CD4-positive, alpha-beta T cell (primary cell): ENCODE results near the gene TBC1D22A. TPM values are rescaled to one million over a fixed set of nuclear protein-coding genes. Genes with fewer than 3 reads are reported as not detected.

Source experiments
- ATAC-seq: fragments of 200-7000 bp; cut with Tn5 transposase; one replicate; pipeline ENCODE4 v1.10.0; 2022; ENCODE audit warnings: mild to moderate bottlenecking; ENCODE audit not compliant: poor library complexity
- CTCF ChIA-PET: fragments of 350-600 bp; sonication (Branson Sonifier 250); formaldehyde crosslinking; loops from one replicate; lab custom pipeline; 2021; ENCODE audit warnings: antibody characterized with exemption, inconsistent platforms; lab: Charles Lee
- POLR2A ChIA-PET: fragments of 350-600 bp; sonication (Branson Sonifier 250); formaldehyde crosslinking; loops from one replicate; lab custom pipeline; 2021; ENCODE audit warnings: antibody characterized with exemption, inconsistent platforms; lab: Charles Lee
- DNase-seq, 14 experiments: peaks; one replicate each; pipeline ENCODE4 v3.0.0-alpha.2; 2013 to 2020; ENCODE audit warnings: mixed read lengths in 2 of 14
- H3K27ac ChIP-seq, 2 donors: one replicate each; pipeline versions ENCODE4 v1.5.1 to v1.7.0; 2013; ENCODE audit warnings: low read length in 2 of 2, low read depth in 1 of 2, mild to moderate bottlenecking in 1 of 2
- H3K27me3 ChIP-seq, 2 experiments: 1 replicate in 1 of 2; 2 replicates in 1 of 2; pipeline versions ENCODE4 v1.6.1 to v1.7.0; 2013; ENCODE audit warnings: low read length in 2 of 2, control low read depth in 1 of 2, mild to moderate bottlenecking in 1 of 2, moderate library complexity in 1 of 2; ENCODE audit not compliant: insufficient read depth in 2 of 2, control insufficient read depth in 1 of 2
- H3K36me3 ChIP-seq: one replicate; pipeline ENCODE4 v1.6.1; 2013; ENCODE audit warnings: low read length, control low read depth; ENCODE audit not compliant: insufficient read depth
- H3K4me1 ChIP-seq: one replicate; pipeline ENCODE4 v1.6.1; 2013; ENCODE audit warnings: low read length, control low read depth; ENCODE audit not compliant: insufficient read depth
- H3K4me3 ChIP-seq: one replicate; pipeline ENCODE4 v1.5.1; 2013; ENCODE audit warnings: mild to moderate bottlenecking, low read length, moderate library complexity
- H3K9me3 ChIP-seq, 2 experiments: 1 replicate in 1 of 2; 2 replicates in 1 of 2; pipeline versions ENCODE4 v1.6.1 to v1.7.0; 2013; ENCODE audit warnings: low read length in 2 of 2, mild to moderate bottlenecking in 2 of 2, control low read depth in 1 of 2, moderate library complexity in 1 of 2; ENCODE audit not compliant: control insufficient read depth in 1 of 2, insufficient read depth in 1 of 2
- H3K27ac Mint-ChIP-seq: one replicate; pipeline ENCODE4 v1.8.0; 2020; ENCODE audit warnings: mixed read lengths
- H3K27me3 Mint-ChIP-seq: one replicate; pipeline ENCODE4 v1.8.0; 2021; ENCODE audit warnings: mixed read lengths
- H3K36me3 Mint-ChIP-seq: one replicate; pipeline ENCODE4 v1.8.0; 2021; ENCODE audit warnings: low read depth, mixed read lengths
- H3K4me1 Mint-ChIP-seq: one replicate; pipeline ENCODE4 v1.8.0; 2021; ENCODE audit warnings: low read depth, mixed read lengths
- H3K4me3 Mint-ChIP-seq: one replicate; pipeline ENCODE4 v1.8.0; 2020; ENCODE audit warnings: mild to moderate bottlenecking, mixed read lengths
- H3K9me3 Mint-ChIP-seq: one replicate; pipeline ENCODE4 v1.8.0; 2020; ENCODE audit warnings: mixed read lengths
- intact Hi-C, 2 experiments: fragments of 100-400 bp; cut with DNase I in 1 of 2; cut with micrococcal nuclease in 1 of 2; formaldehyde crosslinking; loops; one replicate each; pipeline versions ENCODE4 v1.15.1 to v1.9.0; 2023 to 2025; cut with DNase I, micrococcal nuclease
- total RNA-seq, 174 experiments: library from RNA in 2 of 174; stranded (reverse) in 2 of 174; gene quantifications; one replicate each; pipeline ENCODE4 v1.2.3 and lab custom pipeline; 2021 to 2026
- TF ChIP-seq, protein P1 (sequence below): fragments of 200-600 bp; IDR thresholded peaks from one replicate; pipeline ENCODE4 v1.8.0; 2022; ENCODE audit warnings: antibody characterized with exemption, mild to moderate bottlenecking

The TBC1D22A gene
- total RNA-seq, 2 experiments from 2014 or later: 27.1 to 31.7 TPM

DNA sequence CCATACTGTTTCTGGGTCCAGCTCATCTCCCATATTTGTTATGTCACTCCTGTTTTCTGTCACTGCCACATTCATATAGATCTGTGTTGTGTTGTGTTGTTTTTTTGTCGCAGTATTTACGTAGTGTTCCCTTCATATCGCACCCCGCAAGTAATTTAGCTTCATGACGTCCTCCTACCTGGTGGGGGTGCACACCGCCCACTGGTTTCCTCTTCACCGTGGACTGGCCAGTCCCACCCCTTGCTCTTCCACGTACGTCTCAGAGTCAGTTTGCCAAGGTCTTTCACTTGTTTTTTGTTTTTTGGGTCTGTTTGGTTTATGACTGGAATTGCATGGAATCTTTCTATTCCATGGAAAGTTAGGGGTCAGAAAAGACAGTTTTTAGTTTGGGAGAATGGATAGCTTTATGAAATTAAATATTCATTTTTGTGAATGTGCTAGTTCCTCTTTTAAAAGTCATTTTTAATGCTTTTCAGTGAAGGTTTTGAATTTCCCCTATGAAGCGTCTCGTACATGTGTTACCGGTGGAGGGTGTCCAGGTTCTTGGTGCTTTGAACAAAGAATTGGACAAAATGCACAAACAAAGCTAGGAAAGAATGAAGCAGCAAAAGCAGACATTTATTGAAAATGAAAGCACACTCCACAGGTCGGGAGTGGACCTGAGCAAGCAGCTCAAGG is 134.3 kb downstream of the TBC1D22A start:
- no peaks in the 10 kb centered on the region for H3K4me1 ChIP-seq
- no peak for DNase-seq
- ATAC-seq: no peak
- Mint-ChIP-seq H3K4me3 (no peak overlapping the region), H3K27me3 (no peaks in the 10 kb centered on the region), H3K4me1 (peaks cover 15% of the 10 kb centered on the region), H3K9me3 (no peaks in the 10 kb centered on the region), H3K27ac (no peak overlapping the region), H3K36me3 (peaks cover 69% of the 10 kb centered on the region)
- intact Hi-C loops: no loop called here
- H3K27me3 ChIP-seq: no peaks in the 10 kb centered on the region
- no peak overlapping the region for H3K27ac ChIP-seq
- POLR2A ChIA-PET: no interaction called here
- CTCF ChIA-PET: no interaction called here
- TF ChIP-seq, protein P1, sequence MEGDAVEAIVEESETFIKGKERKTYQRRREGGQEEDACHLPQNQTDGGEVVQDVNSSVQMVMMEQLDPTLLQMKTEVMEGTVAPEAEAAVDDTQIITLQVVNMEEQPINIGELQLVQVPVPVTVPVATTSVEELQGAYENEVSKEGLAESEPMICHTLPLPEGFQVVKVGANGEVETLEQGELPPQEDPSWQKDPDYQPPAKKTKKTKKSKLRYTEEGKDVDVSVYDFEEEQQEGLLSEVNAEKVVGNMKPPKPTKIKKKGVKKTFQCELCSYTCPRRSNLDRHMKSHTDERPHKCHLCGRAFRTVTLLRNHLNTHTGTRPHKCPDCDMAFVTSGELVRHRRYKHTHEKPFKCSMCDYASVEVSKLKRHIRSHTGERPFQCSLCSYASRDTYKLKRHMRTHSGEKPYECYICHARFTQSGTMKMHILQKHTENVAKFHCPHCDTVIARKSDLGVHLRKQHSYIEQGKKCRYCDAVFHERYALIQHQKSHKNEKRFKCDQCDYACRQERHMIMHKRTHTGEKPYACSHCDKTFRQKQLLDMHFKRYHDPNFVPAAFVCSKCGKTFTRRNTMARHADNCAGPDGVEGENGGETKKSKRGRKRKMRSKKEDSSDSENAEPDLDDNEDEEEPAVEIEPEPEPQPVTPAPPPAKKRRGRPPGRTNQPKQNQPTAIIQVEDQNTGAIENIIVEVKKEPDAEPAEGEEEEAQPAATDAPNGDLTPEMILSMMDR: no peak
- H3K4me3 ChIP-seq: no peak overlapping the region
- no peaks in the 10 kb centered on the region for H3K9me3 ChIP-seq
- peaks cover 46% of the 10 kb centered on the region for H3K36me3 ChIP-seq

DNA sequence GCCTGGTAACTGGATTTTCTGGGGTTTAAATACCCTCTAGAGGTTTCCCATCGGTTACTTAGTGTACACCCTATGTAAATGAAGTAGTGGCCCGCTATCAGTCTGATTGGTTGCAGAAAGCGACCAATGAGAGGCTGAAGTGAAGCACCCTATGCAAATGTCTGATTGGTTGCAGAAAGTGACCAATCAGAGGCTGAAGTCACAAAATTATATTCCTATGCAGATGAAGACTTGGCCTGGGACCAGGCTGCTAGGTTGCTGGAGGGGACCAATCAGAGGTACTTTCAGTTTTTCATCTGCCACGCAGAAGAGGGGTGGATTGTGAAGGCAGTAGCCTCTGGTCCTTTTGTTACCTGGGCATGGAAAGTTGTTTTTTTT is 134.8 kb downstream of the TBC1D22A start:
- Mint-ChIP-seq H3K9me3 (no peaks in the 10 kb centered on the region), H3K27me3 (no peaks in the 10 kb centered on the region), H3K4me3 (no peak overlapping the region), H3K27ac (no peak overlapping the region), H3K4me1 (peaks cover 15% of the 10 kb centered on the region), H3K36me3 (peaks cover 69% of the 10 kb centered on the region)
- TF ChIP-seq, protein P1: no peak
- H3K9me3 ChIP-seq: no peaks in the 10 kb centered on the region
- no peak overlapping the region for H3K27ac ChIP-seq
- H3K4me1 ChIP-seq: no peaks in the 10 kb centered on the region
- no peak for ATAC-seq
- intact Hi-C loops: no loop called here
- peaks cover 48% of the 10 kb centered on the region for H3K36me3 ChIP-seq
- ChIA-PET POLR2A (no interaction called here), CTCF (no interaction called here)
- no peaks in the 10 kb centered on the region for H3K27me3 ChIP-seq
- DNase-seq: no peak
- no peak overlapping the region for H3K4me3 ChIP-seq

DNA sequence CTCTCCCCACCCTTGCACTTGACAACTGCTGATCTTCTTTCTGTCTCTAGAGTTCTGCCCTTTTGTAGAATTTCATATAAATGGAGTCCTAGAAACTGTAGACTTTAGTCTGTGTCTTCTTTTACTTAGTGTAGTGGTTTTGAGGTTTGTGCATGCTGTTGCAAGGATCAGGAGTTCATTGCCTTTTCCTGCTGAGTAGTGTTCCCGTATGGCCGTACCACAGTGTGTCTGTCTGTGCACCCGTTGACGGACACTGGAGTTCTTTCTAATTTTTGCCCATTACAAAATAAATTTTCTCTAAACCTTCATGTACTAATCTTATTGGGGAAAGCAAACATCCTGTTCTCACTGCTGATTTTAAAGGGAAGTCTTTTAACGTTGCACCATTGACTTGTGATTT is 138.1 kb downstream of the TBC1D22A start:
- Histone ChIP-seq H3K36me3 (peaks cover 31% of the 10 kb centered on the region), H3K4me3 (no peak overlapping the region), H3K27ac (no peak overlapping the region), H3K27me3 (no peaks in the 10 kb centered on the region), H3K4me1 (no peaks in the 10 kb centered on the region), H3K9me3 (no peaks in the 10 kb centered on the region)
- no peaks in the 10 kb centered on the region for H3K27me3 Mint-ChIP-seq
- TF ChIP-seq, protein P1: no peak
- peaks cover 15% of the 10 kb centered on the region for H3K4me1 Mint-ChIP-seq
- DNase-seq: no peak
- peaks cover 42% of the 10 kb centered on the region for H3K36me3 Mint-ChIP-seq
- intact Hi-C loops: no loop called here
- no peak overlapping the region for H3K4me3 Mint-ChIP-seq
- no peak for ATAC-seq
- POLR2A ChIA-PET: no interaction called here
- no peak overlapping the region for H3K27ac Mint-ChIP-seq
- CTCF ChIA-PET: no interaction called here
- H3K9me3 Mint-ChIP-seq: no peaks in the 10 kb centered on the region
